ENCODE results near the gene PLPPR1. TPM values are rescaled to one million over a fixed set of nuclear protein-coding genes. Genes with fewer than 3 reads are reported as not detected.

PLPPR1 gene
- total RNA-seq, 1 donor from 2014 or later: not detected

DNA sequence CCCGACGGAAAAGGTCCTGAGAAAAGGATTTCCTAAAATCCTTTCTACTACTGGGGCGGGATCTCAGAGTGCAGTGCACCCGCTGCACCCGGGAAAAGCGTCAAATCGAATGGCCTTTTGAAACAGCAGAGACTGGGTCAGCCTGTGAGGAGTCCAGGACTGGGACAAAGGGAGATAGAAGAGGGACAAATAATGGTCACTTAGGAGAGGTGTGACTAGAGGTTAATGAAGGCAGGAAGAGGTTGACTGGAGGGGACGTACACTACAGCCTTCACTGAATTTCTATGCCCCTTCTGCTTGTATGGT is 1.5 kb downstream of the PLPPR1 start:
- Mint-ChIP-seq H3K9me3 (ENCODE audit: unreplicated experiment) (no peaks in the 10 kb centered on the region), H3K4me1 (ENCODE audit: unreplicated experiment) (peaks cover 7% of the 10 kb centered on the region), H3K36me3 (ENCODE audit: unreplicated experiment) (no peaks in the 10 kb centered on the region), H3K27ac (ENCODE audit: unreplicated experiment) (no peak overlapping the region), H3K4me3 (ENCODE audit: unreplicated experiment) (peak overlapping the region; percentile 26), H3K27me3 (ENCODE audit: unreplicated experiment) (peaks cover 74% of the 10 kb centered on the region)
- no peak for DNase-seq (ENCODE audit: extremely low spot score, unreplicated experiment)
- no peak for TF ChIP-seq CTCF (IDR thresholded peaks at IDR 0.05)

DNA sequence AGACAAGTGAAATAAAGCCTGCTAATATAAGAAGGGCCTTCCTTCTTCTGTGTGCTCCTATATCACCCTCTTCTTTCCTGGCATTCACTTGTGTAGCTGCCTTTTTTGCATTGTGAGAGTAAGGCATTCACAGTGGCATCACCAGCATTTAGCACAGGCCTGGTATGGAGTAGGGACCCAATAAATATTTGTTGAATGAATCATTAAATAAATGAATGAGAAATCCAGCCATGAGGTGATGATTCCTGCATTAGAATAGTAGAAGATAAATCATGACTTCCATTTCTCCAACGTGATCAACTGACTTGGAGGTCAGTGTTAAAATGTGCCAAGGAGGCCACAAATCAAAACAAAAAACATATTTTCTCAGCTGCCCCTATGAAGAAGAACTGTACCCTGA is 3.9 kb downstream of the PLPPR1 start:
- DNase-seq (ENCODE audit: extremely low spot score, unreplicated experiment): no peak
- H3K9me3 Mint-ChIP-seq (ENCODE audit: unreplicated experiment): no peaks in the 10 kb centered on the region
- no peaks in the 10 kb centered on the region for H3K36me3 Mint-ChIP-seq (ENCODE audit: unreplicated experiment)
- TF ChIP-seq CTCF (IDR thresholded peaks at IDR 0.05): no peak
- peaks cover 7% of the 10 kb centered on the region for H3K4me1 Mint-ChIP-seq (ENCODE audit: unreplicated experiment)
- H3K27me3 Mint-ChIP-seq (ENCODE audit: unreplicated experiment): peaks cover 62% of the 10 kb centered on the region
- no peak overlapping the region for H3K27ac Mint-ChIP-seq (ENCODE audit: unreplicated experiment)
- H3K4me3 Mint-ChIP-seq (ENCODE audit: unreplicated experiment): no peak overlapping the region

GRCh38 chr9:101034222-101034621 is 5.7 kb downstream of the PLPPR1 start:
- Mint-ChIP-seq H3K27ac (ENCODE audit: unreplicated experiment) (no peak overlapping the region), H3K4me3 (ENCODE audit: unreplicated experiment) (no peak overlapping the region), H3K9me3 (ENCODE audit: unreplicated experiment) (no peaks in the 10 kb centered on the region), H3K4me1 (ENCODE audit: unreplicated experiment) (no peaks in the 10 kb centered on the region), H3K36me3 (ENCODE audit: unreplicated experiment) (no peaks in the 10 kb centered on the region), H3K27me3 (ENCODE audit: unreplicated experiment) (peaks cover 47% of the 10 kb centered on the region)
- no peak for TF ChIP-seq CTCF (IDR thresholded peaks at IDR 0.05)
- DNase-seq (ENCODE audit: extremely low spot score, unreplicated experiment): no peak

DNA sequence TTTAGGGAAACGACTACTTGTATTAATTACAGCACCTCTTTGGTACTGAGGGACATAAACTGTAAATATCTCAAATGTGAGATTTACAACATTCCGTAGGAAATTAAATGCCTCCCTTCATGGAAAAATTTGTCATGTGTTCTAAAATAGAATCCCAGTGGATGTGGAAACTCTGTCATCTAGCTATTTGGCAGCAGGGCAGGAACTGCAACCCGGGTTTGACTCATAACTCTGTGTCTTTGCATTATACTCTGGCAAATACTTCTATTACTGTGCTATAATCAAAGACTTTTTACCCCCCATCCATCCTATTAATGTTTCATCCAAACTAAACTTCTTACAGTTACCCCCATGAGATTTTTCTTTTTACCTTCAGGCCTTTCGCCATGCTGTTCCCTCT is 6.6 kb downstream of the PLPPR1 start:
- no peaks in the 10 kb centered on the region for H3K36me3 Mint-ChIP-seq (ENCODE audit: unreplicated experiment)
- no peaks in the 10 kb centered on the region for H3K4me1 Mint-ChIP-seq (ENCODE audit: unreplicated experiment)
- no peak overlapping the region for H3K4me3 Mint-ChIP-seq (ENCODE audit: unreplicated experiment)
- DNase-seq (ENCODE audit: extremely low spot score, unreplicated experiment): no peak
- no peaks in the 10 kb centered on the region for H3K9me3 Mint-ChIP-seq (ENCODE audit: unreplicated experiment)
- TF ChIP-seq CTCF (IDR thresholded peaks at IDR 0.05): no peak
- no peak overlapping the region for H3K27ac Mint-ChIP-seq (ENCODE audit: unreplicated experiment)
- peaks cover 38% of the 10 kb centered on the region for H3K27me3 Mint-ChIP-seq (ENCODE audit: unreplicated experiment)

- no peak for DNase-seq (ENCODE audit: extremely low spot score, unreplicated experiment)
- Mint-ChIP-seq H3K4me3 (ENCODE audit: unreplicated experiment) (no peak overlapping the region), H3K9me3 (ENCODE audit: unreplicated experiment) (no peaks in the 10 kb centered on the region), H3K27me3 (ENCODE audit: unreplicated experiment) (peaks cover 17% of the 10 kb centered on the region), H3K36me3 (ENCODE audit: unreplicated experiment) (no peaks in the 10 kb centered on the region), H3K27ac (ENCODE audit: unreplicated experiment) (no peak overlapping the region), H3K4me1 (ENCODE audit: unreplicated experiment) (no peaks in the 10 kb centered on the region)
- no peak for TF ChIP-seq CTCF (IDR thresholded peaks at IDR 0.05)
Observed at GRCh38 chr9:101037430-101037829, 8.9 kb downstream of the PLPPR1 start.
